Measurements from ENCODE around the gene SPOUT1. TPM values are rescaled to one million over a fixed set of nuclear protein-coding genes. Genes with fewer than 3 reads are reported as not detected.
A peak's percentile ranks its signal among the peaks of the same experiment; 100 is the strongest.
"Not testable (repeated sequence)": the region's sequence is repeated elsewhere in the genome, so short reads cannot be mapped to it uniquely, and the experiment has no call there.

The SPOUT1 gene
- total RNA-seq, 2 donors from 2014 or later: 63.8 to 64.9 TPM

- Mint-ChIP-seq H3K36me3 (peaks cover 2 to 7% of the 10 kb centered on the region in 2 donors), H3K9me3 (no peaks in the 10 kb centered on the region), H3K27ac (no peak overlapping the region)
- DNase-seq (ENCODE audit: low spot score in 2 of 2) (no peak), ATAC-seq (no peak)
Measured at GRCh38 chr9:128845186-128845931, 15.8 kb upstream of the SPOUT1 start.

GRCh38 chr9:128843171-128843570 lies 13.6 kb upstream of the SPOUT1 start:
- not testable (repeated sequence) for DNase-seq (ENCODE audit: low spot score in 2 of 2); H3K9me3 Mint-ChIP-seq; ATAC-seq; H3K27ac Mint-ChIP-seq
- H3K36me3 Mint-ChIP-seq: peaks cover 0 to 10% of the 10 kb centered on the region in 2 donors

GRCh38 chr9:128841694-128842492 lies 12.3 kb upstream of the SPOUT1 start:
- Mint-ChIP-seq H3K36me3 (peaks cover 0 to 9% of the 10 kb centered on the region in 2 donors), H3K9me3 (no peaks in the 10 kb centered on the region), H3K27ac (no peak overlapping the region)
- DNase-seq (ENCODE audit: low spot score in 2 of 2) (no peak), ATAC-seq (peak in 1 of 2 donors; percentile 34)

GRCh38 chr9:128840524-128840923 lies 10.9 kb upstream of the SPOUT1 start:
- H3K36me3 Mint-ChIP-seq: peaks cover 0 to 13% of the 10 kb centered on the region in 2 donors
- no peak for DNase-seq (ENCODE audit: low spot score in 2 of 2)
- H3K9me3 Mint-ChIP-seq: no peaks in the 10 kb centered on the region
- no peak overlapping the region for H3K27ac Mint-ChIP-seq
- no peak for ATAC-seq

GRCh38 chr9:128838338-128838737 lies 8.7 kb upstream of the SPOUT1 start:
- no peak for DNase-seq (ENCODE audit: low spot score in 2 of 2)
- no peak for ATAC-seq
- Mint-ChIP-seq H3K36me3 (peaks cover 0 to 19% of the 10 kb centered on the region in 2 donors), H3K27ac (no peak overlapping the region), H3K9me3 (no peaks in the 10 kb centered on the region)

GRCh38 chr9:128836509-128837145 lies 7.0 kb upstream of the SPOUT1 start:
- DNase-seq (ENCODE audit: low spot score in 2 of 2) (no peak), ATAC-seq (no peak)
- Mint-ChIP-seq H3K36me3 (peaks cover 0 to 19% of the 10 kb centered on the region in 2 donors), H3K9me3 (no peaks in the 10 kb centered on the region), H3K27ac (no peak overlapping the region)

GRCh38 chr9:128835246-128836210 lies 5.9 kb upstream of the SPOUT1 start:
- no peak for DNase-seq (ENCODE audit: low spot score in 2 of 2)
- peak overlapping the region in 1 of 2 donors; percentile 27 for H3K27ac Mint-ChIP-seq

GRCh38 chr9:128833696-128834095 lies 4.1 kb upstream of the SPOUT1 start:
- Mint-ChIP-seq H3K9me3 (no peaks in the 10 kb centered on the region), H3K27ac (peak overlapping the region in 1 of 2 donors; percentile 68), H3K36me3 (peaks cover 6 to 27% of the 10 kb centered on the region in 2 donors)
- DNase-seq (ENCODE audit: low spot score in 2 of 2) (no peak), ATAC-seq (no peak)

More at GRCh38 chr9:128835246-128836210, 5.9 kb upstream of the SPOUT1 start:
- no peak for ATAC-seq
- H3K9me3 Mint-ChIP-seq: no peaks in the 10 kb centered on the region
- peaks cover 0 to 19% of the 10 kb centered on the region in 2 donors for H3K36me3 Mint-ChIP-seq

- H3K9me3 Mint-ChIP-seq: no peaks in the 10 kb centered on the region
- peak overlapping the region; percentile 88 to 97 for H3K27ac Mint-ChIP-seq
- no peak for DNase-seq (ENCODE audit: low spot score in 2 of 2)
- peaks cover 21 to 22% of the 10 kb centered on the region in 2 donors for H3K36me3 Mint-ChIP-seq
- peak in 1 of 2 donors; percentile 0 for ATAC-seq
Measured at GRCh38 chr9:128828719-128829452, 708 bp downstream of the SPOUT1 start.

- no peak for ATAC-seq
- no peak for DNase-seq (ENCODE audit: low spot score in 2 of 2)
- H3K27ac Mint-ChIP-seq: peak overlapping the region; percentile 88 to 97
- H3K9me3 Mint-ChIP-seq: no peaks in the 10 kb centered on the region
- peaks cover 18 to 22% of the 10 kb centered on the region in 2 donors for H3K36me3 Mint-ChIP-seq
Measured at GRCh38 chr9:128828267-128828666, 1.3 kb downstream of the SPOUT1 start.

- H3K27ac Mint-ChIP-seq: peak overlapping the region in 1 of 2 donors; percentile 28
- no peak for DNase-seq (ENCODE audit: low spot score in 2 of 2)
- H3K9me3 Mint-ChIP-seq: no peaks in the 10 kb centered on the region
- ATAC-seq: no peak
- H3K36me3 Mint-ChIP-seq: peaks cover 18 to 22% of the 10 kb centered on the region in 2 donors
Measured at GRCh38 chr9:128825923-128826700, 3.5 kb downstream of the SPOUT1 start.

- DNase-seq (ENCODE audit: low spot score in 2 of 2) (no peak), ATAC-seq (no peak)
- peak overlapping the region in 1 of 2 donors; percentile 28 for H3K27ac Mint-ChIP-seq
- H3K36me3 Mint-ChIP-seq: peaks cover 18 to 22% of the 10 kb centered on the region in 2 donors
- no peaks in the 10 kb centered on the region for H3K9me3 Mint-ChIP-seq
Measured at GRCh38 chr9:128824911-128825310, 4.7 kb downstream of the SPOUT1 start.

- no peaks in the 10 kb centered on the region for H3K9me3 Mint-ChIP-seq
- ATAC-seq (no peak), DNase-seq (ENCODE audit: low spot score in 2 of 2) (no peak)
- peaks cover 13 to 19% of the 10 kb centered on the region in 2 donors for H3K36me3 Mint-ChIP-seq
- peak overlapping the region in 1 of 2 donors; percentile 36 for H3K27ac Mint-ChIP-seq
Measured at GRCh38 chr9:128823903-128824406, 5.6 kb downstream of the SPOUT1 start.

- no peak overlapping the region for H3K27ac Mint-ChIP-seq
- no peak for DNase-seq (ENCODE audit: low spot score in 2 of 2)
- H3K9me3 Mint-ChIP-seq: no peaks in the 10 kb centered on the region
- peaks cover 8 to 13% of the 10 kb centered on the region in 2 donors for H3K36me3 Mint-ChIP-seq
- no peak for ATAC-seq
Measured at GRCh38 chr9:128823362-128823902, 6.2 kb downstream of the SPOUT1 start.

Data from activated naive CD4-positive, alpha-beta T cell treated with anti-CD3 and anti-CD28 coated beads, Interleukin-2, amount 50 U/mL, for 72 hours (primary cell).